Activated B cell treated with CpG ODN at 0.5 μM for 24 hours (primary cell): ENCODE measurements around the gene TMUB1. TPM values are rescaled to one million over a fixed set of nuclear protein-coding genes. Genes with fewer than 3 reads are reported as not detected.

Source experiments
- ATAC-seq: fragments of 200-7000 bp; cut with Tn5 transposase; one replicate; pipeline ENCODE4 v1.10.0; 2021; ENCODE audit warnings: low read depth, mild to moderate bottlenecking, moderate library complexity
- CTCF ChIA-PET: fragments of 350-600 bp; sonication (Branson Sonifier 250); formaldehyde crosslinking; loops from one replicate; lab custom pipeline; 2021; ENCODE audit warnings: antibody characterized with exemption; lab: Charles Lee
- POLR2A ChIA-PET: fragments of 350-600 bp; sonication (Branson Sonifier 250); formaldehyde crosslinking; loops from one replicate; lab custom pipeline; 2021; ENCODE audit warnings: antibody characterized with exemption; lab: Charles Lee
- DNase-seq: peaks from one replicate; pipeline ENCODE4 v3.0.0; 2022
- H3K27ac Mint-ChIP-seq: one replicate; pipeline ENCODE4 v1.8.0; 2020; ENCODE audit warnings: mixed read lengths
- H3K27me3 Mint-ChIP-seq: one replicate; pipeline ENCODE4 v1.8.0; 2021; ENCODE audit warnings: mixed read lengths
- H3K36me3 Mint-ChIP-seq: one replicate; pipeline ENCODE4 v1.8.0; 2021; ENCODE audit warnings: low read depth, mixed read lengths
- H3K4me1 Mint-ChIP-seq: one replicate; pipeline ENCODE4 v1.8.0; 2021; ENCODE audit warnings: mixed read lengths
- H3K4me3 Mint-ChIP-seq: one replicate; pipeline ENCODE4 v1.8.0; 2020; ENCODE audit warnings: mild to moderate bottlenecking, mixed read lengths
- H3K9me3 Mint-ChIP-seq: one replicate; pipeline ENCODE4 v1.8.0; 2020; ENCODE audit warnings: mixed read lengths
- intact Hi-C: fragments of 100-400 bp; cut with micrococcal nuclease; formaldehyde crosslinking; loops from one replicate; pipeline ENCODE4 v1.15.1; 2024
- total RNA-seq: library from RNA; stranded (reverse); gene quantifications from 2 replicates; pipeline ENCODE4 v1.2.3, GENCODE V29; 2022
- TF ChIP-seq, protein P1 (sequence below): fragments of 200-600 bp; IDR thresholded peaks from one replicate; pipeline ENCODE4 v1.8.0; 2022; ENCODE audit warnings: antibody characterized with exemption, mild to moderate bottlenecking

Gene TMUB1
- total RNA-seq, 1 donor from 2014 or later = 40.5 TPM

DNA sequence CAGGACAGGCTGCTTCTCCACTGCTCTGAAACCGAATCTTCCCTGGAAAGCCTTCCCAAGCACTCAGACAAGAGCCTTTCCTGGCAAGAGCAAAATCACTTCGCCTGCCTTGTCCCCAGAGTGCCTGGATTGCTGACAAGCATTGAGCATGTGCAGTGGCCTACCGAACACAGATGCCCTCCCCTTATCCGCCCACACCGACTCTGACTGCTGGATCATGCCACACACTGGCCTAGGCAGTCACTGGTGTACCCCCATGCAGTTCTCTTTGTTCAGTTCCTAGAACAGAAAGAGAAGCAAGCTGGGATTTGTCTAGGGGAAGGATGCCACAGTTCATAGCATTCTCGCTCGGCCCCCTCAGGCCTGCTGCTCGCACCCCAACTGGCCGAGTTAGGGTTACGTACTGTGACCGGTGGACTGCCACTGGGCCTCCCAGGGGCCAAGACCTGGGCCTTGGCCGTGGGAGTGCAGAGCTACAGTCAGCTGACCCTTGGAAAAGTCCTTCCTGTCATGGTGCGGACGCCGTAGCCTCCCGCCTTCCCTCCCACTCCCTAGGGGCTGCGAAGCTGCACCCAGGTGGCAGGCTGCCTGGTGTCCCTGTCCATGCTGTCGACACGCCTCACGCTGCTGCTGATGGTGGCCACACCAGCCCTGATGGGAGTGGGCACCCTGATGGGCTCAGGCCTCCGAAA lies 48.1 kb downstream of the TMUB1 start:
- ChIA-PET CTCF (no interaction called here), POLR2A (interaction anchor here (0.6 kb wide), 1 partner anchor 1870 kb away, joined by 4 read pairs; no protein-coding TSS in a partner anchor)
- DNase-seq (no peak), ATAC-seq (no peak)
- TF ChIP-seq, protein P1, sequence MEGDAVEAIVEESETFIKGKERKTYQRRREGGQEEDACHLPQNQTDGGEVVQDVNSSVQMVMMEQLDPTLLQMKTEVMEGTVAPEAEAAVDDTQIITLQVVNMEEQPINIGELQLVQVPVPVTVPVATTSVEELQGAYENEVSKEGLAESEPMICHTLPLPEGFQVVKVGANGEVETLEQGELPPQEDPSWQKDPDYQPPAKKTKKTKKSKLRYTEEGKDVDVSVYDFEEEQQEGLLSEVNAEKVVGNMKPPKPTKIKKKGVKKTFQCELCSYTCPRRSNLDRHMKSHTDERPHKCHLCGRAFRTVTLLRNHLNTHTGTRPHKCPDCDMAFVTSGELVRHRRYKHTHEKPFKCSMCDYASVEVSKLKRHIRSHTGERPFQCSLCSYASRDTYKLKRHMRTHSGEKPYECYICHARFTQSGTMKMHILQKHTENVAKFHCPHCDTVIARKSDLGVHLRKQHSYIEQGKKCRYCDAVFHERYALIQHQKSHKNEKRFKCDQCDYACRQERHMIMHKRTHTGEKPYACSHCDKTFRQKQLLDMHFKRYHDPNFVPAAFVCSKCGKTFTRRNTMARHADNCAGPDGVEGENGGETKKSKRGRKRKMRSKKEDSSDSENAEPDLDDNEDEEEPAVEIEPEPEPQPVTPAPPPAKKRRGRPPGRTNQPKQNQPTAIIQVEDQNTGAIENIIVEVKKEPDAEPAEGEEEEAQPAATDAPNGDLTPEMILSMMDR = no peak
- H3K36me3 Mint-ChIP-seq = peaks cover 27% of the 10 kb centered on the region
- no peaks in the 10 kb centered on the region for H3K27me3 Mint-ChIP-seq
- no peaks in the 10 kb centered on the region for H3K9me3 Mint-ChIP-seq
- H3K27ac Mint-ChIP-seq = no peak overlapping the region
- H3K4me1 Mint-ChIP-seq = peaks cover 8% of the 10 kb centered on the region
- H3K4me3 Mint-ChIP-seq = no peak overlapping the region
- intact Hi-C loops = no loop called here

DNA sequence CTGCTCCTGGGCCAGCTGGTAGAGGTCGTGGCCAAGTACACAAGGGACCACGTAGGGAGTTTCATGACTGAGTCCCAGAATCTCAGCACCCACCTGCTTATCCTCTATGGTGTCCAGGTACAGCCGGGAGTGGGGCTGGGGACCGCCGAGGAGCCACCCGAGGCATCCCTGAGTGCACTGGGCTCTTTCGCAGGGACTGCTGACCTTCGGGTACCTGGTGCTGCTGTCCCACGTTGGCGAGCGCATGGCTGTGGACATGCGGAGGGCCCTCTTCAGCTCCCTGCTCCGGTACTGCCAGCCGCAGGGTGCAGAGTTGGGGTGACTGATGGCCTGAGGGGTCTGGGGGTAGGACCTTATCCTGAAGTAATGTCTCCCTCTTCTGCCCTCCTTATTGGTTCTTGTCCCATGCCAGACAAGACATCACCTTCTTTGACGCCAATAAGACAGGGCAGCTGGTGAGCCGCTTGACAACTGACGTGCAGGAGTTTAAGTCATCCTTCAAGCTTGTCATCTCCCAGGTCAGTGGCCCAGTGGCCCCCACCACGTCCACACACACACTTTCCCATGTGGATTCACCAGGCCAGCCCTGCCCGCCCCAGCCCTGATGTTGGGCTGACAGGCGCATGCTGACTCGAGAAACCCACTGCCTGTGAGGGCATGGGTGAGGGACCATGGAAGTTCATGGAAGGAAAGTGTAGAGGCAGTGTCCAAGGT lies 48.8 kb downstream of the TMUB1 start:
- peaks cover 27% of the 10 kb centered on the region for H3K36me3 Mint-ChIP-seq
- H3K9me3 Mint-ChIP-seq = no peaks in the 10 kb centered on the region
- ATAC-seq (no peak), DNase-seq (no peak)
- CTCF ChIA-PET = no interaction called here
- intact Hi-C loops = no loop called here
- POLR2A ChIA-PET = interaction anchor here (0.6 to 1.2 kb wide), 2 partner anchors 46 to 1869 kb away, joined by 4 read pairs; partner anchors contain the start of gene FASTK
- no peak overlapping the region for H3K27ac Mint-ChIP-seq
- H3K4me1 Mint-ChIP-seq = peaks cover 9% of the 10 kb centered on the region
- no peak overlapping the region for H3K4me3 Mint-ChIP-seq
- TF ChIP-seq, protein P1 = no peak
- H3K27me3 Mint-ChIP-seq = no peaks in the 10 kb centered on the region

DNA sequence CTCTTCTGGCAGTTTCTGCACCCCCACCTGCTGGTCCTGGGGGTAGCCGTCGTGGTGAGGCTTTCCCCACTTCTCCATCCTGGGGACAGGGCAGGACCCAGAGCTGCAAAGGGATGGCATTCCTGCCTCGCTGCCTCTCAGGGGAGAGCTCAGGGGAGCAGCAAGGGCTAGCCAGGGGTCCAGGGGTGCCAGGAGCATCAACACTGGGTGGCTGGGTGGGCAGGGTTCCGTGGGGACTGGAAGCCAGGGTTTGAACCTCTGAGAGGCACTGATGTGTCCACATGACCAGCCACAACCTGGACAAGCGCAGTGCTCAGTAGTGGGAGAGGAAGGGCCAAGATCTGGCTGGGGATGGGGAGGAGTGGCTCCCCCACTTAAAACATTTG lies 49.4 kb downstream of the TMUB1 start:
- intact Hi-C loops = no loop called here
- H3K27me3 Mint-ChIP-seq = no peaks in the 10 kb centered on the region
- TF ChIP-seq, protein P1 = no peak
- DNase-seq (no peak), ATAC-seq (no peak)
- peaks cover 9% of the 10 kb centered on the region for H3K4me1 Mint-ChIP-seq
- peaks cover 27% of the 10 kb centered on the region for H3K36me3 Mint-ChIP-seq
- H3K4me3 Mint-ChIP-seq = no peak overlapping the region
- no peaks in the 10 kb centered on the region for H3K9me3 Mint-ChIP-seq
- POLR2A ChIA-PET = interaction anchor here (1.2 kb wide), 1 partner anchor 47 kb away, joined by 4 read pairs; the partner anchor contains the start of gene FASTK
- H3K27ac Mint-ChIP-seq = no peak overlapping the region
- CTCF ChIA-PET = no interaction called here

DNA sequence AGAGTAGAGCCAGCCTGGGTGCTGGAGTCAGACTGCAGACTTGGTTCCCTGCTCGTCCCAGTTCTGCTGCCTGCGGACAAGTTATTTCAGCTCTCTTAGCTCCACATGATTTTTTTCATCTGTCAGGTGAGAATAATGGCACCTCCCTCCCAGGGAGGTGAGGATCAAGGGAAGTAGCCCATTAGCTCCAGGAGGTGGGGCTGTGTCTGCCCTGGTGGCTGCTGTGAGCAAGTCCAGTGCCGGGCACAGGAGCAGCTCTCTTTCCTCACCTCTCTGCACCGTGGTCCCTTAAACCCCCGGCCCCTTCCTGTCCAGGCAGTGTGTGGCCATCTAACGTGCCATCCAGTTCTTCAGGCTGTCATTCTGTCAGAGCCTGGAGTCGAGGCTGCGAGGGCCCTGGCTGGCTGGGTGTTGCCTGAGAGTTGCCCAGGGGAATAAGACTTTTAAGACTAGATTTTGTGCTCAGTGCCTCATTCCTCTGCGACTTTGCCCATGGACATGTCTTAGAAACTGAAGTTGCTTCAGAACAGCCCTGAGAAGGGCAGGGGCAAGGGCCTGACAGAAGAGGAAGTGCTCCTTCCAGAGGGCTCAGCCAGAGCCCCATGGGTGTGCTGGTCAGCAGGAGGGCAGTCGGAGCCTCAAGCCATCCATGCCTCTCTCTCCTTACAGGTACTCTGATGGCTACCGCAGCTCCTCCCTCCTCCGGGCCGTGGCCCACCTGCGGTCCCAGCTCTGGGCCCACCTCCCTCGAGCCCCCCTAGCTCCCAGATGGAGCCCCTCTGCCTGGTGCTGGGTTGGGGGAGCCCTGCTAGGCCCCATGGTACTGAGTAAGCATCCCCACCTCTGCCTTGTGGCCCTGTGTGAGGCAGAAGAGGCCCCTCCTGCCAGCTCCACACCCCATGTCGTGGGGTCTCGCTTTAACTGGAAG lies 50.1 kb downstream of the TMUB1 start:
- ChIA-PET CTCF (interaction anchor here (0.7 kb wide), 1 partner anchor 22 kb away, joined by 3 read pairs; no protein-coding TSS in a partner anchor), POLR2A (interaction anchor here (0.7 to 1.2 kb wide), 2 partner anchors 47 to 54 kb away, joined by 3 to 4 read pairs; partner anchors contain the start of gene FASTK)
- intact Hi-C loops = no loop called here
- Mint-ChIP-seq H3K4me1 (peaks cover 12% of the 10 kb centered on the region), H3K27ac (no peak overlapping the region), H3K27me3 (no peaks in the 10 kb centered on the region), H3K4me3 (no peak overlapping the region), H3K36me3 (peaks cover 33% of the 10 kb centered on the region), H3K9me3 (no peaks in the 10 kb centered on the region)
- DNase-seq (no peak), ATAC-seq (no peak)
- TF ChIP-seq, protein P1 = no peak

Other genes starting within 250 kb of the TMUB1 start
- gene AOC1, start 231.0 kb downstream of the TMUB1 start, total RNA-seq = not detected in 2 replicates
- gene KCNH2, start 105.2 kb downstream of the TMUB1 start, total RNA-seq = 0.12 and 0.29 TPM in 2 replicates
- 0.10 and 0.22 TPM in 2 replicates for gene NOS3, start 92.5 kb downstream of the TMUB1 start, total RNA-seq
- gene ATG9B, start 59.0 kb downstream of the TMUB1 start, total RNA-seq = 1.8 and 2.3 TPM in 2 replicates
- 38.9 and 46.5 TPM in 2 replicates for gene ABCB8, start 55.0 kb downstream of the TMUB1 start, total RNA-seq
- 1.2 TPM in 2 replicates for gene ASIC3, start 35.0 kb downstream of the TMUB1 start, total RNA-seq
- gene CDK5, start 25.6 kb downstream of the TMUB1 start, total RNA-seq = 7.5 and 8.1 TPM in 2 replicates
- 69.1 and 72.5 TPM in 2 replicates for gene SLC4A2, start 23.9 kb downstream of the TMUB1 start, total RNA-seq
- gene FASTK, start 2.7 kb downstream of the TMUB1 start, total RNA-seq = 97.6 and 103 TPM in 2 replicates
- gene AGAP3, start 3.0 kb upstream of the TMUB1 start, total RNA-seq = 6.5 and 7.4 TPM in 2 replicates
- not detected in 2 replicates for gene GBX1, start 84.2 kb upstream of the TMUB1 start, total RNA-seq
- not detected in 2 replicates for gene ASB10, start 103.8 kb upstream of the TMUB1 start, total RNA-seq
- 0.76 and 1.8 TPM in 2 replicates for gene H2BK1, start 127.0 kb upstream of the TMUB1 start, total RNA-seq
- 47.3 and 52.4 TPM in 2 replicates for gene ABCF2, start 143.7 kb upstream of the TMUB1 start, total RNA-seq
- gene CHPF2, start 149.0 kb upstream of the TMUB1 start, total RNA-seq = 32.4 and 41.2 TPM in 2 replicates
- not detected in 2 replicates for gene SMARCD3, start 165.2 kb upstream of the TMUB1 start, total RNA-seq